GM12878 (cell line): ENCODE measurements around the gene HS1BP3. TPM values are rescaled to one million over a fixed set of nuclear protein-coding genes. Genes with fewer than 3 reads are reported as not detected.
A peak's percentile ranks its signal among the peaks of the same experiment; 100 is the strongest.

ENCODE experiments used
- ATAC-seq: fragments of 200-7000 bp; cut with Tn5 transposase; 3 replicates; pipeline ENCODE4 v1.9.1; 2020; ENCODE audit warnings: mild to moderate bottlenecking, moderate library complexity
- BruUV-seq: library from RNA; stranded (reverse); fragments of 400-500 nt; replicated peaks from 2 replicates; lab custom pipeline; 2021; lab: Mats Ljungman, UMichigan
- CTCF ChIA-PET: fragments of 300-600 bp; sonication (Branson Sonifier 250); formaldehyde crosslinking; extraction: SDS; loops from one replicate; lab custom pipeline; 2021; ENCODE audit warnings: inconsistent platforms; lab: Yijun Ruan, JAX
- POLR2A ChIA-PET: fragments of 350-600 bp; formaldehyde crosslinking; extraction: SDS; loops from one replicate; lab custom pipeline; 2021; ENCODE audit warnings: inconsistent platforms; lab: Charles Lee
- RAD21 ChIA-PET: fragments of 300-600 bp; sonication (Branson Sonifier 250); formaldehyde crosslinking; loops from one replicate; lab custom pipeline; 2023; ENCODE audit warnings: antibody characterized with exemption; ENCODE audit not compliant: unreplicated experiment; lab: Charles Lee
- SMC1A ChIA-PET: fragments of 300-600 bp; sonication (Branson Sonifier 250); formaldehyde crosslinking; loops from one replicate; lab custom pipeline; 2023; ENCODE audit not compliant: unreplicated experiment, uncharacterized antibody; lab: Charles Lee
- DNase-seq: peaks from one replicate; pipeline ENCODE4 v3.0.0-alpha.2; 2011; ENCODE audit warnings: low read depth, low spot score
- FAIRE-seq: peaks from 3 replicates; lab custom pipeline; 2011; peaks lifted over from hg19 to GRCh38; lab: Jason Lieb, UNC
- H2AFZ ChIP-seq: 2 replicates; pipeline ENCODE4 v1.6.0; 2011; ENCODE audit warnings: low read depth, low read length, control low read depth; ENCODE audit not compliant: control insufficient read depth
- H3K27ac ChIP-seq: 2 replicates; pipeline ENCODE4 v1.5.1; 2011; ENCODE audit warnings: control low read depth; ENCODE audit not compliant: control insufficient read depth, insufficient read depth
- H3K27me3 ChIP-seq, 2 experiments: replicated peaks in 1 of 2; 2 replicates each; pipeline versions ENCODE4 v1.6.0 to v1.6.1; 2011; ENCODE audit warnings: low read length in 1 of 2; ENCODE audit not compliant: control insufficient read depth in 2 of 2, insufficient read depth in 2 of 2
- H3K36me3 ChIP-seq, 2 experiments: 2 replicates each; pipeline ENCODE4 v1.5.1; 2011; ENCODE audit warnings: low read length in 1 of 2; ENCODE audit not compliant: control insufficient read depth in 2 of 2, insufficient read depth in 2 of 2
- H3K4me1 ChIP-seq: 2 replicates; pipeline ENCODE4 v1.6.1; 2011; ENCODE audit warnings: mild to moderate bottlenecking, low read length, moderate library complexity, mixed read lengths; ENCODE audit not compliant: control insufficient read depth, insufficient read depth
- H3K4me2 ChIP-seq: 2 replicates; pipeline ENCODE4 v1.6.0; 2011; ENCODE audit warnings: control low read depth; ENCODE audit not compliant: control insufficient read depth, insufficient read depth
- H3K4me3 ChIP-seq: fragments of 200-600 bp; sonication (generic); 2 replicates; pipeline ENCODE4 v1.5.1; 2016
- H3K79me2 ChIP-seq: 2 replicates; pipeline ENCODE4 v1.6.0; 2011; ENCODE audit warnings: low read length; ENCODE audit not compliant: control insufficient read depth, insufficient read depth
- H3K9ac ChIP-seq: 2 replicates; pipeline ENCODE4 v1.8.0; 2011; ENCODE audit warnings: low read length, control low read depth, mixed read lengths; ENCODE audit not compliant: control insufficient read depth, insufficient read depth
- H3K9me3 ChIP-seq: replicated peaks from 3 replicates; pipeline ENCODE4 v1.5.1; 2011; ENCODE audit warnings: mild to moderate bottlenecking, low read length; ENCODE audit not compliant: control insufficient read depth, insufficient read depth
- H4K20me1 ChIP-seq: 2 replicates; pipeline ENCODE4 v1.6.0; 2011; ENCODE audit not compliant: control insufficient read depth, insufficient read depth
- NR2F1 ChIP-seq: fragments of 450-650 bp; conservative IDR thresholded peaks from 2 replicates; pipeline ENCODE4 v1.6.1; 2017; ENCODE audit warnings: mild to moderate bottlenecking
- WGBS: methylation state at CpG from one replicate; pipeline ENCODE4 v1.1.6; 2016; ENCODE audit warnings: low lambda C conversion rate; ENCODE audit not compliant: insufficient replicate concordance, insufficient coverage; ENCODE audit errors: missing lambda C conversion rate; 5-methylcytosine and 5-hydroxymethylcytosine counted together
- in situ Hi-C: fragments of 300-500 bp; cut with MboI; formaldehyde crosslinking; loops from 9 replicates; pipeline ENCODE4 v1.14.3; 2018; ENCODE audit warnings: mixed read lengths
- intact Hi-C: fragments of 100-400 bp; cut with micrococcal nuclease; formaldehyde crosslinking; loops from one replicate; pipeline ENCODE4 v1.14.2; 2022; ENCODE audit not compliant: unreplicated experiment
- polyA plus RNA-seq, 11 experiments: library from polyadenylated mRNA; depleted of rRNA in 4 of 11; unstranded in 6 of 11; stranded (reverse) in 5 of 11; fragments of >200 nt; fragmentation: Nextera tagmentation in 4 of 11; fragmentation: Illumina TruSeq in 1 of 11; extraction: Ambion mirVana in 4 of 11; extraction: Trizol in 1 of 11; gene quantifications; 1 replicate in 1 of 11; 2 replicates in 10 of 11; pipeline versions ENCODE4 v1.2.1 to v1.2.3, GENCODE V29; 2011 to 2016; ENCODE audit warnings: inconsistent platforms in 2 of 11, missing spikeins in 2 of 11, low read depth in 1 of 11
- total RNA-seq, 4 experiments: library from RNA; depleted of rRNA in 3 of 4; stranded (reverse); fragments of >200 nt in 3 of 4; fragmentation: Illumina TruSeq in 1 of 4; extraction: Trizol in 1 of 4; gene quantifications; 2 replicates each; pipeline versions ENCODE4 v1.2.1 to v1.2.3, GENCODE V29; 2013 to 2021
- TF ChIP-seq, protein P1 (sequence below): fragments of 450-650 bp; formaldehyde crosslinking; IDR thresholded peaks from 2 replicates; pipeline ENCODE4 v1.4.0; 2022; ENCODE audit warnings: mild to moderate bottlenecking, moderate library complexity

HS1BP3 gene
- total and polyA plus RNA-seq, 10 of the 15 experiments (the other 5 are each of a cell fraction or from before 2014, with no cell fraction given): 0.47 to 7.2 (median 4.6) TPM

DNA sequence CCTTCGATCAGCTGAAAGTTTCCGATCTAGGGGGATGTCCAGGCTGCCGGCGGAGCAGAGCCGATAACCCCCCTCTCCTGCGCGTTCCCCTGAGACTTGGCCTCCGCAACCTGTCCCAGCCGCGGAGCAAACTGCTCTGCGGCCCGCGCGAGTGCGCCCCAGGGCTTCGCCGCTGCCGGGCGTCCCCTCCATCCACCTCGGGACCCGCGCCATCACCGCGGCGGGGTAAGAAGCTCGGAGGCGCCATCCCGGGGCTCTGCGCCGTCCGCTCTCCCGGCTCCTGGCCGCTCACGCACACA is 15.1 kb upstream of the HS1BP3 start:
- TF ChIP-seq, protein P1, sequence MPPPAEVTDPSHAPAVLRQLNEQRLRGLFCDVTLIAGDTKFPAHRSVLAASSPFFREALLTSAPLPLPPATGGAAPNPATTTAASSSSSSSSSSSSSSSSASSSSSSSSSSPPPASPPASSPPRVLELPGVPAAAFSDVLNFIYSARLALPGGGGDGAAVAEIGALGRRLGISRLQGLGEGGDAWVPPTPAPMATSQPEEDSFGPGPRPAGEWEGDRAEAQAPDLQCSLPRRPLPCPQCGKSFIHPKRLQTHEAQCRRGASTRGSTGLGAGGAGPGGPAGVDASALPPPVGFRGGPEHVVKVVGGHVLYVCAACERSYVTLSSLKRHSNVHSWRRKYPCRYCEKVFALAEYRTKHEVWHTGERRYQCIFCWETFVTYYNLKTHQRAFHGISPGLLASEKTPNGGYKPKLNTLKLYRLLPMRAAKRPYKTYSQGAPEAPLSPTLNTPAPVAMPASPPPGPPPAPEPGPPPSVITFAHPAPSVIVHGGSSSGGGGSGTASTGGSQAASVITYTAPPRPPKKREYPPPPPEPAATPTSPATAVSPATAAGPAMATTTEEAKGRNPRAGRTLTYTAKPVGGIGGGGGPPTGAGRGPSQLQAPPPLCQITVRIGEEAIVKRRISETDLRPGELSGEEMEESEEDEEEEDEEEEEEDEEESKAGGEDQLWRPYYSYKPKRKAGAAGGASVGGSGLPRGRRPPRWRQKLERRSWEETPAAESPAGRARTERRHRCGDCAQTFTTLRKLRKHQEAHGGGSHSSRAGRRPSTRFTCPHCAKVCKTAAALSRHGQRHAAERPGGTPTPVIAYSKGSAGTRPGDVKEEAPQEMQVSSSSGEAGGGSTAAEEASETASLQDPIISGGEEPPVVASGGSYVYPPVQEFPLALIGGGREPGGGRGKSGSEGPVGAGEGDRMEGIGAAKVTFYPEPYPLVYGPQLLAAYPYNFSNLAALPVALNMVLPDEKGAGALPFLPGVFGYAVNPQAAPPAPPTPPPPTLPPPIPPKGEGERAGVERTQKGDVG (CRISPR knock-in tag): no peak
- TF ChIP-seq NR2F1: 0 out of 2 replicates have a peak, but pooled peaks have one; percentile 19
- POLR2A ChIA-PET: interaction anchor here (0.7 kb wide), 1 partner anchor 514 kb away, joined by 3 read pairs; no protein-coding TSS in a partner anchor
- FAIRE-seq: no peak
- whole genome bisulfite sequencing: under 1% methylated on average over 18 of the region's 34 CpGs
- no TSS peak for BruUV-seq
- peak; percentile 13 for ATAC-seq
- H3K27me3 ChIP-seq: peaks cover 16 to 33% of the 10 kb centered on the region in 2 experiments
- peak overlapping the region; percentile 97 for H3K4me2 ChIP-seq
- H3K9ac ChIP-seq: no peak overlapping the region
- H3K27ac ChIP-seq: no peak overlapping the region
- SMC1A ChIA-PET: no interaction called here
- CTCF ChIA-PET: interaction anchor here (0.7 to 1.2 kb wide), 4 partner anchors 9 to 297 kb away, joined by 3 to 7 read pairs (median 4); partner anchors contain the start of gene HS1BP3
- H4K20me1 ChIP-seq: 0 out of 2 replicates have a peak, but pooled peaks cover 2% of the 10 kb centered on the region
- H2AFZ ChIP-seq: peak overlapping the region; percentile 61
- in situ Hi-C loops (loop anchor here (25.0 kb wide), 1 partner anchor 446 kb away; the partner anchor contains the start of gene TDRD15), intact Hi-C loops (no loop called here)
- RAD21 ChIA-PET: interaction anchor here (1.0 to 1.2 kb wide), 2 partner anchors 10 to 297 kb away, joined by 3 to 4 read pairs; no protein-coding TSS in a partner anchor
- peaks cover 13% of the 10 kb centered on the region; the same call in 1 of the 2 replicates for H3K4me1 ChIP-seq
- peak overlapping the region; percentile 73; the same call in 1 of the 2 replicates for H3K4me3 ChIP-seq
- no peak for DNase-seq
- no peaks in the 10 kb centered on the region for H3K79me2 ChIP-seq
- H3K36me3 ChIP-seq: no peaks in the 10 kb centered on the region
- no peaks in the 10 kb centered on the region; the same call in 2 of the 3 replicates for H3K9me3 ChIP-seq
